HepG2 (cell line): ENCODE results near the gene LRP5.

Source experiments
- EZH2 ChIP-seq: conservative IDR thresholded peaks from 2 replicates; pipeline ENCODE4 v1.6.1; 2012; ENCODE audit warnings: mild to moderate bottlenecking, low read depth, low read length, moderate library complexity
- MTA3 ChIP-seq: sonication (generic); formaldehyde crosslinking; IDR thresholded peaks from 2 replicates; pipeline ENCODE4 v1.4.0; 2020; ENCODE audit warnings: missing genetic modification reagents
- MYC ChIP-seq: sonication (generic); formaldehyde crosslinking; IDR thresholded peaks from 2 replicates; pipeline ENCODE4 v1.9.0; 2021; ENCODE audit warnings: missing genetic modification reagents, borderline replicate concordance

- TF ChIP-seq EZH2 (no peak), MTA3 (CRISPR knock-in tag) (no peak), MYC (CRISPR knock-in tag) (no peak)
Observed at GRCh38 chr11:68375337-68375736, 62.9 kb downstream of the LRP5 start.
